CD4-positive, alpha-beta T cell treated with Interleukin-21 for 1 hour (primary cell): ENCODE measurements around the gene PIAS2.

Source experiments
- DNase-seq: peaks from one replicate; pipeline ENCODE4 v3.0.0-alpha.2; 2020

The PIAS2 gene

GRCh38 chr18:46756559-46757201 is 160.6 kb downstream of the PIAS2 start, which contains the start of gene ST8SIA5:
TSS of gene ST8SIA5 (minus strand) at chr18:46757053. CDS start at chr18:46756508, 545 bp downstream.
- no peak for DNase-seq

- no peak for DNase-seq
Measured at GRCh38 chr18:46756025-46756558, 161.2 kb downstream of the PIAS2 start.

- no peak for DNase-seq
Measured at GRCh38 chr18:46755315-46756024, 161.8 kb downstream of the PIAS2 start.

- DNase-seq: no peak
Measured at GRCh38 chr18:46754661-46755292, 162.5 kb downstream of the PIAS2 start.

- no peak for DNase-seq
Measured at GRCh38 chr18:46754188-46754587, 163.1 kb downstream of the PIAS2 start.
